ENCODE measurements around the gene NRXN3. TPM values are rescaled to one million over a fixed set of nuclear protein-coding genes. Genes with fewer than 3 reads are reported as not detected.
A peak's percentile ranks its signal among the peaks of the same experiment; 100 is the strongest.
"Not testable (repeated sequence)": the region's sequence is repeated elsewhere in the genome, so short reads cannot be mapped to it uniquely, and the experiment has no call there.

NRXN3 gene
- total RNA-seq, 1 donor from 2014 or later, result 35.6 TPM

- no peak for DNase-seq
Observed at GRCh38 chr14:79083356-79083755, 913.2 kb downstream of the NRXN3 start.

GRCh38 chr14:79084861-79085260 lies 914.7 kb downstream of the NRXN3 start:
- DNase-seq, result no peak

GRCh38 chr14:79089576-79089975 lies 919.4 kb downstream of the NRXN3 start:
- DNase-seq, result no peak

GRCh38 chr14:79090641-79091180 lies 920.5 kb downstream of the NRXN3 start:
- DNase-seq, result no peak

- DNase-seq, result no peak
Observed at GRCh38 chr14:79091381-79091963, 921.3 kb downstream of the NRXN3 start.

- no peak for DNase-seq
Observed at GRCh38 chr14:79093531-79093930, 923.4 kb downstream of the NRXN3 start.

GRCh38 chr14:79094951-79095350 lies 924.8 kb downstream of the NRXN3 start:
- DNase-seq, result no peak

GRCh38 chr14:79096811-79097210 lies 926.6 kb downstream of the NRXN3 start:
- no peak for DNase-seq

- DNase-seq, result peak; percentile 2
Observed at GRCh38 chr14:79098324-79098723, 928.2 kb downstream of the NRXN3 start.

GRCh38 chr14:79100578-79100977 lies 930.4 kb downstream of the NRXN3 start:
- DNase-seq, result no peak

GRCh38 chr14:79101388-79101787 lies 931.2 kb downstream of the NRXN3 start:
- no peak for DNase-seq

GRCh38 chr14:79103764-79104163 lies 933.6 kb downstream of the NRXN3 start:
- no peak for DNase-seq

GRCh38 chr14:79110564-79110963 lies 940.4 kb downstream of the NRXN3 start:
- not testable (repeated sequence) for DNase-seq

GRCh38 chr14:79111987-79112501 lies 941.9 kb downstream of the NRXN3 start:
- DNase-seq, result no peak

- DNase-seq, result no peak
Observed at GRCh38 chr14:79117561-79117960, 947.4 kb downstream of the NRXN3 start.

- no peak for DNase-seq
Observed at GRCh38 chr14:79118291-79118690, 948.1 kb downstream of the NRXN3 start.

GRCh38 chr14:79134361-79134760 lies 964.2 kb downstream of the NRXN3 start:
- peak; percentile 1 for DNase-seq

GRCh38 chr14:79136071-79137044 lies 966.2 kb downstream of the NRXN3 start:
- no peak for DNase-seq

GRCh38 chr14:79137045-79137430 lies 966.9 kb downstream of the NRXN3 start:
- no peak for DNase-seq

- DNase-seq, result no peak
Observed at GRCh38 chr14:79137836-79138235, 967.7 kb downstream of the NRXN3 start.

GRCh38 chr14:79144896-79145295 lies 974.7 kb downstream of the NRXN3 start:
- no peak for DNase-seq

GRCh38 chr14:79150226-79150625 lies 980.1 kb downstream of the NRXN3 start:
- no peak for DNase-seq

GRCh38 chr14:79157369-79157768 lies 987.2 kb downstream of the NRXN3 start:
- DNase-seq, result no peak
